ENCODE measurements around the gene ATP8A2.
"Not testable (repeated sequence)": the region's sequence is repeated elsewhere in the genome, so short reads cannot be mapped to it uniquely, and the experiment has no call there.

The ATP8A2 gene

GRCh38 chr13:25922376-25922775 is 550.6 kb downstream of the ATP8A2 start:
- no peak for DNase-seq (ENCODE audit: low spot score)

GRCh38 chr13:25923217-25924085 is 551.7 kb downstream of the ATP8A2 start:
- DNase-seq (ENCODE audit: low spot score), result no peak

GRCh38 chr13:25927363-25927762 is 555.6 kb downstream of the ATP8A2 start:
- peak; percentile 46 for DNase-seq (ENCODE audit: low spot score)

GRCh38 chr13:25927932-25928331 is 556.2 kb downstream of the ATP8A2 start:
- peak; percentile 65 for DNase-seq (ENCODE audit: low spot score)

- DNase-seq (ENCODE audit: low spot score), result peak; percentile 90
Observed at GRCh38 chr13:25928941-25929505, 557.2 kb downstream of the ATP8A2 start.

- no peak for DNase-seq (ENCODE audit: low spot score)
Observed at GRCh38 chr13:25929816-25930215, 558.0 kb downstream of the ATP8A2 start.

- DNase-seq (ENCODE audit: low spot score), result no peak
Observed at GRCh38 chr13:25930653-25931052, 558.9 kb downstream of the ATP8A2 start.

GRCh38 chr13:25932365-25932764 is 560.6 kb downstream of the ATP8A2 start:
- no peak for DNase-seq (ENCODE audit: low spot score)

- DNase-seq (ENCODE audit: low spot score), result no peak
Observed at GRCh38 chr13:25933520-25933919, 561.7 kb downstream of the ATP8A2 start.

- no peak for DNase-seq (ENCODE audit: low spot score)
Observed at GRCh38 chr13:25934127-25934526, 562.4 kb downstream of the ATP8A2 start.

GRCh38 chr13:25939961-25940687 is 568.4 kb downstream of the ATP8A2 start:
- DNase-seq (ENCODE audit: low spot score), result no peak

GRCh38 chr13:25943081-25943480 is 571.3 kb downstream of the ATP8A2 start:
- DNase-seq (ENCODE audit: low spot score), result no peak

- no peak for DNase-seq (ENCODE audit: low spot score)
Observed at GRCh38 chr13:25943658-25944057, 571.9 kb downstream of the ATP8A2 start.

- peak; percentile 47 for DNase-seq (ENCODE audit: low spot score)
Observed at GRCh38 chr13:25945596-25945995, 573.8 kb downstream of the ATP8A2 start.

GRCh38 chr13:25946321-25946720 is 574.5 kb downstream of the ATP8A2 start:
- DNase-seq (ENCODE audit: low spot score), result no peak

GRCh38 chr13:25948910-25949309 is 577.1 kb downstream of the ATP8A2 start:
- peak; percentile 29 for DNase-seq (ENCODE audit: low spot score)

GRCh38 chr13:25951831-25952230 is 580.1 kb downstream of the ATP8A2 start:
- DNase-seq (ENCODE audit: low spot score), result no peak

- DNase-seq (ENCODE audit: low spot score), result not testable (repeated sequence)
Observed at GRCh38 chr13:25954080-25954479, 582.3 kb downstream of the ATP8A2 start.

GRCh38 chr13:25954943-25955342 is 583.2 kb downstream of the ATP8A2 start:
- not testable (repeated sequence) for DNase-seq (ENCODE audit: low spot score)

- DNase-seq (ENCODE audit: low spot score), result no peak
Observed at GRCh38 chr13:25958986-25959385, 587.2 kb downstream of the ATP8A2 start.

GRCh38 chr13:25961294-25961693 is 589.5 kb downstream of the ATP8A2 start:
- DNase-seq (ENCODE audit: low spot score), result no peak

GRCh38 chr13:25963674-25964073 is 591.9 kb downstream of the ATP8A2 start:
- peak; percentile 33 for DNase-seq (ENCODE audit: low spot score)

- DNase-seq (ENCODE audit: low spot score), result no peak
Observed at GRCh38 chr13:25965596-25965995, 593.8 kb downstream of the ATP8A2 start.
